K562 (cell line): ENCODE measurements around the gene LRRC37B. TPM values are rescaled to one million over a fixed set of nuclear protein-coding genes. Genes with fewer than 3 reads are reported as not detected.

Experiments used
- CBX2 ChIP-seq: fragments of 200-600 bp; sonication (generic); IDR thresholded peaks from one replicate; pipeline ENCODE4 v1.6.1; 2012; ENCODE audit warnings: mild to moderate bottlenecking, low read length, inconsistent platforms; ENCODE audit not compliant: insufficient read depth, poor library complexity, severe bottlenecking
- CCAR2 ChIP-seq: fragments of 200-400 bp; formaldehyde crosslinking; IDR thresholded peaks from 2 replicates; pipeline ENCODE4 v1.6.1; 2017; ENCODE audit warnings: mild to moderate bottlenecking, low read depth, low read length
- E2F8 ChIP-seq: fragments of 450-650 bp; IDR thresholded peaks from 2 replicates; pipeline ENCODE4 v1.7.1; 2018; ENCODE audit warnings: mild to moderate bottlenecking, low read depth; ENCODE audit not compliant: partially characterized antibody
- ELK3 ChIP-seq: fragments of 450-650 bp; formaldehyde crosslinking; IDR thresholded peaks from 2 replicates; pipeline ENCODE4 v1.4.0; 2020; ENCODE audit warnings: mild to moderate bottlenecking
- HES1 ChIP-seq: fragments of 450-650 bp; IDR thresholded peaks from 2 replicates; pipeline ENCODE4 v1.6.1; 2016; ENCODE audit warnings: low read depth, mild to moderate bottlenecking, moderate library complexity
- NBN ChIP-seq: fragments of 450-650 bp; IDR thresholded peaks from 2 replicates; pipeline ENCODE4 v1.6.1; 2016; ENCODE audit warnings: low read depth, mild to moderate bottlenecking
- NCOA2 ChIP-seq, 2 experiments: fragments of 450-650 bp; IDR thresholded peaks; 2 replicates each; pipeline ENCODE4 v1.6.1; 2018; ENCODE audit warnings: mild to moderate bottlenecking in 2 of 2, moderate library complexity in 1 of 2; ENCODE audit not compliant: partially characterized antibody in 2 of 2
- PURB ChIP-seq: sonication (generic); formaldehyde crosslinking; IDR thresholded peaks from 2 replicates; pipeline ENCODE4 v1.9.0; 2021; ENCODE audit warnings: low read depth, mild to moderate bottlenecking, missing genetic modification reagents
- THRB ChIP-seq: fragments of 450-650 bp; formaldehyde crosslinking; conservative IDR thresholded peaks from 2 replicates; pipeline ENCODE4 v1.4.0; 2022; ENCODE audit warnings: mild to moderate bottlenecking, missing genetic modification characterization
- TSHZ1 ChIP-seq: fragments of 250-450 bp; sonication (Bioruptor Pico); IDR thresholded peaks from 2 replicates; pipeline ENCODE4 v1.4.0; 2020; ENCODE audit warnings: mild to moderate bottlenecking, moderate library complexity
- ZFP1 ChIP-seq: fragments of 450-650 bp; formaldehyde crosslinking; IDR thresholded peaks from 2 replicates; pipeline ENCODE4 v1.4.0; 2020; ENCODE audit warnings: mild to moderate bottlenecking, mixed read lengths
- ZNF174 ChIP-seq: fragments of 250-450 bp; sonication (Bioruptor Pico); IDR thresholded peaks from 2 replicates; pipeline ENCODE4 v1.4.0; 2020; ENCODE audit warnings: mild to moderate bottlenecking
- ZNF316 ChIP-seq: fragments of 450-650 bp; IDR thresholded peaks from 2 replicates; pipeline ENCODE4 v1.6.1; 2016
- ZNF408 ChIP-seq: fragments of 250-450 bp; sonication (Bioruptor Pico); IDR thresholded peaks from 2 replicates; pipeline ENCODE4 v1.4.0; 2020; ENCODE audit warnings: low read depth, mild to moderate bottlenecking, moderate library complexity
- ZNF449 ChIP-seq: fragments of 250-450 bp; sonication (Bioruptor Pico); IDR thresholded peaks from 2 replicates; pipeline ENCODE4 v1.8.0; 2022; ENCODE audit warnings: moderate library complexity, mild to moderate bottlenecking, inconsistent platforms
- ZNF79 ChIP-seq: fragments of 250-450 bp; sonication (Bioruptor Pico); IDR thresholded peaks from 2 replicates; pipeline ENCODE4 v1.4.0; 2020; ENCODE audit warnings: low read depth, mild to moderate bottlenecking, moderate library complexity
- ZZZ3 ChIP-seq: fragments of 450-650 bp; IDR thresholded peaks from 2 replicates; pipeline ENCODE4 v1.6.1; 2016; ENCODE audit warnings: antibody characterized with exemption, mild to moderate bottlenecking, moderate library complexity
- polyA plus RNA-seq, 8 experiments: library from polyadenylated mRNA; depleted of rRNA in 4 of 8; stranded (reverse) in 5 of 8; unstranded in 3 of 8; fragments of >200 nt; fragmentation: Nextera tagmentation in 2 of 8; fragmentation: Illumina TruSeq in 1 of 8; extraction: Ambion mirVana in 2 of 8; extraction: Trizol in 1 of 8; gene quantifications; 2 replicates each; pipeline versions ENCODE4 v1.2.1 to v1.2.3, GENCODE V29; 2011 to 2014; ENCODE audit warnings: inconsistent platforms in 1 of 8, missing spikeins in 1 of 8
- total RNA-seq, 7 experiments: library from RNA; depleted of rRNA in 6 of 7; stranded (reverse); fragments of >200 nt in 6 of 7; fragmentation: Illumina TruSeq in 2 of 7; extraction: Trizol in 2 of 7; gene quantifications; 2 replicates each; pipeline versions ENCODE4 v1.2.1 to v1.2.3, GENCODE V29; 2011 to 2021; ENCODE audit warnings: low replicate concordance in 1 of 7

Gene LRRC37B
- total and polyA plus RNA-seq, 9 of the 15 experiments (the other 6 are each of a cell fraction or from before 2014, with no cell fraction given), result 2.7 to 19.8 (median 12.4) TPM

- TF ChIP-seq ZZZ3 (no peak), ZNF174 (CRISPR knock-in tag) (no peak), NBN (0 out of 2 replicates have a peak, but pooled peaks have one; percentile 27), ELK3 (CRISPR knock-in tag) (no peak), ZNF449 (CRISPR knock-in tag) (no peak), THRB (CRISPR knock-in tag) (no peak), ZFP1 (no peak), NCOA2 (IDR thresholded peaks at IDR 0.05; ENCODE audit: partially characterized antibody in 2 of 2) (no peak), ZNF408 (CRISPR knock-in tag) (no peak), CBX2 (no peak), PURB (CRISPR knock-in tag) (no peak), HES1 (no peak), CCAR2 (no peak), ZNF79 (CRISPR knock-in tag) (no peak), E2F8 (no peak), ZNF316 (no peak), TSHZ1 (CRISPR knock-in tag) (no peak)
Observed at GRCh38 chr17:32006957-32007462, at the start of gene LRRC37B (continued).
